Ishikawa (cell line): ENCODE measurements around the gene TRMT13.

Experiments used
- CEBPB ChIP-seq: IDR thresholded peaks from 2 replicates; pipeline ENCODE4 v1.6.1; 2012
- CREB1 ChIP-seq: IDR thresholded peaks from 2 replicates; pipeline ENCODE4 v1.6.1; 2012; ENCODE audit warnings: low read depth
- EGR1 ChIP-seq: IDR thresholded peaks from 2 replicates; pipeline ENCODE4 v1.6.1; 2012
- EP300 ChIP-seq: IDR thresholded peaks from 2 replicates; pipeline ENCODE4 v1.6.1; 2012; ENCODE audit warnings: borderline replicate concordance
- FOXM1 ChIP-seq: IDR thresholded peaks from 2 replicates; pipeline ENCODE4 v1.6.1; 2012; ENCODE audit warnings: low read depth, borderline replicate concordance
- NFIC ChIP-seq: IDR thresholded peaks from 2 replicates; pipeline ENCODE4 v1.6.1; 2012
- RAD21 ChIP-seq: IDR thresholded peaks from 2 replicates; pipeline ENCODE4 v1.6.1; 2012; ENCODE audit warnings: low read depth
- REST ChIP-seq: IDR thresholded peaks from 2 replicates; pipeline ENCODE4 v1.6.1; 2012; ENCODE audit warnings: low read depth, mild to moderate bottlenecking
- TAF1 ChIP-seq: IDR thresholded peaks from 2 replicates; pipeline ENCODE4 v1.6.1; 2012; ENCODE audit warnings: low read depth, mild to moderate bottlenecking
- TCF12 ChIP-seq: IDR thresholded peaks from 2 replicates; pipeline ENCODE4 v1.6.1; 2012; ENCODE audit warnings: low read depth
- TEAD4 ChIP-seq: IDR thresholded peaks from 2 replicates; pipeline ENCODE4 v1.6.1; 2012
- YY1 ChIP-seq: IDR thresholded peaks from 2 replicates; pipeline ENCODE4 v1.6.1; 2012; ENCODE audit warnings: low read depth
- ZBTB7A ChIP-seq: IDR thresholded peaks from 2 replicates; pipeline ENCODE4 v1.6.1; 2012; ENCODE audit warnings: low read depth
- TF ChIP-seq, protein P1 (sequence below): IDR thresholded peaks from 2 replicates; pipeline ENCODE4 v1.6.1; 2012
- TF ChIP-seq, protein P2 (sequence below): IDR thresholded peaks from 2 replicates; pipeline ENCODE4 v1.6.1; 2012

Gene TRMT13

GRCh38 chr1:100115524-100115923, 17.4 kb upstream of the TRMT13 start:
- no peak for TF ChIP-seq TCF12
- no peak for TF ChIP-seq EP300
- TF ChIP-seq, protein P1, sequence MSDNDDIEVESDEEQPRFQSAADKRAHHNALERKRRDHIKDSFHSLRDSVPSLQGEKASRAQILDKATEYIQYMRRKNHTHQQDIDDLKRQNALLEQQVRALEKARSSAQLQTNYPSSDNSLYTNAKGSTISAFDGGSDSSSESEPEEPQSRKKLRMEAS = no peak
- TF ChIP-seq EGR1 = no peak
- TF ChIP-seq RAD21 = no peak
- TF ChIP-seq FOXM1 = no peak
- TF ChIP-seq YY1 = no peak
- TF ChIP-seq TEAD4 = no peak
- TF ChIP-seq ZBTB7A = no peak
- TF ChIP-seq TAF1 = no peak
- no peak for TF ChIP-seq NFIC

DNA sequence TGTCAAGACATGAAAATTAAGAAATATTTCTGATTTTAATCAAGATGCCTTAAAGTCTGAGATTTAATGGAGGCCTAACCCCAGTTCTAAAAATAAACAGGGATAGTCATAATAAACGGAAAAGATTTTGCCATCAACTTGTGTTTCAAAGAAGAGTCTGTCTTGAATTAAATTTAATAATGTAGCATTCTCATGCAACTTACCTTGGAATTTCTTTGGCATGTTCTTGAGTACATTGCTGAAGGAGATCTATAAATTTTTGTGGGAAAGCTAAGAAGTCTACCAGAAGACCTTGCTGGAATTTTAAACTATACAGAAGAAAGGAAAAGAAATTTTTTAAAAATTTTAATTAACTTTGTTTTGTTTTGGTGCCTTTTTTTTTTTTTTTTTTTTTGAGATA, 10.8 kb upstream of the TRMT13 start:
- TF ChIP-seq CREB1 = no peak
- TF ChIP-seq REST = no peak
- TF ChIP-seq EGR1 = no peak
- TF ChIP-seq CEBPB = no peak
- TF ChIP-seq NFIC = no peak
- no peak for TF ChIP-seq FOXM1
- TF ChIP-seq TAF1 = no peak
- TF ChIP-seq, protein P1 = no peak
- TF ChIP-seq RAD21 = no peak

DNA sequence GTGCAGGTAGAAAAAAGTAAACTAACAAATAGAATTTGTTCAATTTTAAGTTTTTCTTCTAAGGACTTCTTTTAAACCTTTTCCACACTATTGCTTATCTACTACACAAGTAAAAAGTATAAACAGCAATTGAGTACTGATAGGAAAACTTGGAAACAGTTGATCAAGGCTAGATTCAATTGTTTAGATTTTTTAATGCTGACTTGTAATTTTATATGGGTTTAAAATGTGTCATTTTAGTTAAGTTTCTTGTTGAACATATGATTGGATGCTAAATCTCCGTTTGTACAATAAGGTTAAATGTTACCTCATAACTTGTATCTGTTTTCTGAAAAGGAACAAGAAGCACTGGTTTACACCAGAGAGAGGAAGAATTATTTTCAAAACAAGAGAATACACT, 5.7 kb upstream of the TRMT13 start:
- TF ChIP-seq REST (no peak), YY1 (no peak), FOXM1 (no peak), NFIC (no peak), TCF12 (no peak), TEAD4 (no peak), TAF1 (no peak), CREB1 (no peak), CEBPB (no peak), EP300 (no peak), EGR1 (no peak)
- TF ChIP-seq, protein P2, sequence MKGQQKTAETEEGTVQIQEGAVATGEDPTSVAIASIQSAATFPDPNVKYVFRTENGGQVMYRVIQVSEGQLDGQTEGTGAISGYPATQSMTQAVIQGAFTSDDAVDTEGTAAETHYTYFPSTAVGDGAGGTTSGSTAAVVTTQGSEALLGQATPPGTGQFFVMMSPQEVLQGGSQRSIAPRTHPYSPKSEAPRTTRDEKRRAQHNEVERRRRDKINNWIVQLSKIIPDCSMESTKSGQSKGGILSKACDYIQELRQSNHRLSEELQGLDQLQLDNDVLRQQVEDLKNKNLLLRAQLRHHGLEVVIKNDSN = no peak
- TF ChIP-seq, protein P1 = no peak

DNA sequence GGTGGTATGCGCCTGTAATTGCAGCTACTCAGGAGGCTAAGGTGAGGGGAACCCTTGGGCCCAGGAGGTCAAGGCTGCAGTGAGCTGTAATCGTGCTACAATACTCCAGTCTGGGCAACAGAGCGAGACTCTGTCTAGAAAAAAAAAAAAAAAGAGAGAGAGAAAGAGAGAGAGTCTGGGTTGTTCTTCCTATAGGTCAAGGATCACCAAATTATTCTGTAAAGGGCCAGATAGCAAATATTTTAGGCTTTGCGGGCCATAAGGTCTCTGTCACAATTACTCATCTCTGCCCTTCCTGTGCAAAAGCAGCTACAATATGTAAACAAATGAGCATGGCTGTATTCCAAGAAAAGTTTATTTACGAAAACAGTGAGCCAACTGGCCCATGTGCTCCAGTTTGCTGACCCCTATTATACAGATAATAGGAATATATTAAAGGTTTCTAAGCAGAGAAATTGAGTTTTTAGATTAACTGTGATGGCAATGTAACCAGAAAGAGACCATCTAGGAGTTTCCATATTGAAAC, 2.3 kb upstream of the TRMT13 start:
- TF ChIP-seq RAD21 (no peak), NFIC (no peak), CEBPB (no peak), ZBTB7A (no peak), YY1 (no peak), EGR1 (no peak), TEAD4 (no peak), REST (no peak), FOXM1 (no peak), EP300 (no peak), CREB1 (no peak), TAF1 (no peak), TCF12 (no peak)
- TF ChIP-seq, protein P2 = no peak
- TF ChIP-seq, protein P1 = no peak
